MCF 10A (cell line): Measurements from ENCODE around the gene FFAR3. TPM values are rescaled to one million over a fixed set of nuclear protein-coding genes. Genes with fewer than 3 reads are reported as not detected.
A peak's percentile ranks its signal among the peaks of the same experiment; 100 is the strongest.

ENCODE experiments used
- BruUV-seq: library from RNA; stranded (reverse); fragments of 400-500 nt; replicated peaks from 2 replicates; lab custom pipeline; 2021; lab: Mats Ljungman, UMichigan
- CTCF ChIA-PET: fragments of 300-600 bp; sonication (Branson Sonifier 250); formaldehyde crosslinking; extraction: SDS; loops from one replicate; lab custom pipeline; 2021; ENCODE audit warnings: antibody characterized with exemption, inconsistent platforms; lab: Yijun Ruan, JAX
- POLR2A ChIA-PET: fragments of 300-600, 350-650 bp; sonication (Branson Sonifier 250); formaldehyde crosslinking; extraction: SDS; loops from one replicate; lab custom pipeline; 2020; ENCODE audit warnings: antibody characterized with exemption, inconsistent platforms; lab: Yijun Ruan, JAX
- DNase-seq: peaks from one replicate; pipeline ENCODE4 v3.0.0-alpha.2; 2018; ENCODE audit not compliant: unreplicated experiment
- H3K27ac Mint-ChIP-seq: one replicate; pipeline ENCODE4 v1.8.0; 2022; ENCODE audit warnings: mild to moderate bottlenecking, low read depth, mixed read lengths; ENCODE audit not compliant: unreplicated experiment
- H3K27me3 Mint-ChIP-seq: one replicate; pipeline ENCODE4 v1.8.0; 2022; ENCODE audit warnings: mixed read lengths; ENCODE audit not compliant: insufficient read depth, unreplicated experiment
- H3K36me3 Mint-ChIP-seq: one replicate; pipeline ENCODE4 v1.8.0; 2022; ENCODE audit warnings: mild to moderate bottlenecking, moderate library complexity, mixed read lengths; ENCODE audit not compliant: insufficient read depth, unreplicated experiment
- H3K4me1 Mint-ChIP-seq: one replicate; pipeline ENCODE4 v1.8.0; 2022; ENCODE audit warnings: mixed read lengths; ENCODE audit not compliant: insufficient read depth, unreplicated experiment
- H3K4me3 Mint-ChIP-seq: one replicate; pipeline ENCODE4 v1.8.0; 2022; ENCODE audit warnings: mild to moderate bottlenecking, moderate library complexity, mixed read lengths; ENCODE audit not compliant: unreplicated experiment
- H3K9me3 Mint-ChIP-seq: one replicate; pipeline ENCODE4 v1.8.0; 2022; ENCODE audit warnings: mixed read lengths; ENCODE audit not compliant: unreplicated experiment
- intact Hi-C: fragments of 100-400 bp; cut with micrococcal nuclease; formaldehyde crosslinking; loops from 2 replicates; pipeline ENCODE4 v1.14.1; 2022
- total RNA-seq: library from RNA; stranded (reverse); gene quantifications from 2 replicates; pipeline ENCODE4 v1.2.3, GENCODE V29; 2022
- TF ChIP-seq, protein P1 (sequence below): fragments of 200-600 bp; IDR thresholded peaks from one replicate; pipeline ENCODE4 v1.8.0; 2022; ENCODE audit warnings: antibody characterized with exemption, mild to moderate bottlenecking; ENCODE audit not compliant: unreplicated experiment

The FFAR3 gene
- total RNA-seq, 1 experiment from 2014 or later, result not detected

- H3K4me1 Mint-ChIP-seq, result peaks cover 4% of the 10 kb centered on the region
- H3K9me3 Mint-ChIP-seq, result no peaks in the 10 kb centered on the region
- intact Hi-C loops, result loop anchor here (1.0 to 10.0 kb wide), 3 partner anchors 88 to 143 kb away; partner anchors contain the start of gene USF2
- TF ChIP-seq, protein P1, sequence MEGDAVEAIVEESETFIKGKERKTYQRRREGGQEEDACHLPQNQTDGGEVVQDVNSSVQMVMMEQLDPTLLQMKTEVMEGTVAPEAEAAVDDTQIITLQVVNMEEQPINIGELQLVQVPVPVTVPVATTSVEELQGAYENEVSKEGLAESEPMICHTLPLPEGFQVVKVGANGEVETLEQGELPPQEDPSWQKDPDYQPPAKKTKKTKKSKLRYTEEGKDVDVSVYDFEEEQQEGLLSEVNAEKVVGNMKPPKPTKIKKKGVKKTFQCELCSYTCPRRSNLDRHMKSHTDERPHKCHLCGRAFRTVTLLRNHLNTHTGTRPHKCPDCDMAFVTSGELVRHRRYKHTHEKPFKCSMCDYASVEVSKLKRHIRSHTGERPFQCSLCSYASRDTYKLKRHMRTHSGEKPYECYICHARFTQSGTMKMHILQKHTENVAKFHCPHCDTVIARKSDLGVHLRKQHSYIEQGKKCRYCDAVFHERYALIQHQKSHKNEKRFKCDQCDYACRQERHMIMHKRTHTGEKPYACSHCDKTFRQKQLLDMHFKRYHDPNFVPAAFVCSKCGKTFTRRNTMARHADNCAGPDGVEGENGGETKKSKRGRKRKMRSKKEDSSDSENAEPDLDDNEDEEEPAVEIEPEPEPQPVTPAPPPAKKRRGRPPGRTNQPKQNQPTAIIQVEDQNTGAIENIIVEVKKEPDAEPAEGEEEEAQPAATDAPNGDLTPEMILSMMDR, result peak; percentile 79
- peaks cover 33% of the 10 kb centered on the region for H3K27me3 Mint-ChIP-seq
- CTCF ChIA-PET, result interaction anchor here (0.6 to 7.1 kb wide), 43 partner anchors 8 to 596 kb away, joined by 3 to 143 read pairs (median 4); partner anchors contain the start of gene DMKN
- no TSS peak for BruUV-seq
- POLR2A ChIA-PET, result interaction anchor here (1.7 kb wide), 2 partner anchors 116 to 142 kb away, joined by 6 to 14 read pairs; no protein-coding TSS in a partner anchor
- DNase-seq, result peak; percentile 79
- no peaks in the 10 kb centered on the region for H3K36me3 Mint-ChIP-seq
- no peak overlapping the region for H3K4me3 Mint-ChIP-seq
- no peak overlapping the region for H3K27ac Mint-ChIP-seq
Observed at GRCh38 chr19:35352448-35353304, 5.6 kb upstream of the FFAR3 start.

GRCh38 chr19:35353635-35354034, 4.6 kb upstream of the FFAR3 start:
- Mint-ChIP-seq H3K27ac (no peak overlapping the region), H3K27me3 (peaks cover 36% of the 10 kb centered on the region), H3K4me3 (no peak overlapping the region), H3K4me1 (peaks cover 10% of the 10 kb centered on the region), H3K36me3 (no peaks in the 10 kb centered on the region), H3K9me3 (no peaks in the 10 kb centered on the region)
- ChIA-PET CTCF (interaction anchor here (0.6 to 7.1 kb wide), 39 partner anchors 9 to 523 kb away, joined by 3 to 143 read pairs (median 5); partner anchors contain the start of gene DMKN), POLR2A (interaction anchor here (1.7 kb wide), 2 partner anchors 115 to 142 kb away, joined by 6 to 14 read pairs; no protein-coding TSS in a partner anchor)
- intact Hi-C loops, result loop anchor here (10.0 kb wide), 1 partner anchor 89 kb away; the partner anchor contains the start of gene USF2
- TF ChIP-seq, protein P1, result no peak
- no TSS peak for BruUV-seq
- no peak for DNase-seq

DNA sequence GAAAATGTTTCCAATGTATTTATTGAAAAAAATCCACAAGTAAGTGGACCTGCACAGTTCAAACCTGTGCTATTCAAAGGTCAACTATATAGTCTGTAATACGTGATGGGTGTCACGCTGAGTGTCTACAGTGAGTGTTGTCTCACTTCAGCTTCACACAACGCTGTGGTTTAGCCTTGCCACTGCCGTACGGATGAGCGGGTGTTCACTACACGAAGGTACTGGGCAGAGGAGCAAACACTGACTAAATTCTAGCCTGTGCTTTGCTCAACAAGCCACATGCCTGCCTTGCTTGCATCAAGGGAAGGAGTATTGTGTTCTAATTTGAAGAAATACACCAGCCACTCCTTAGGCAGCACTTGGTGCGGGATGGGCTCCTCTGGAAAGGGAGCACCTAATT, 3.4 kb upstream of the FFAR3 start:
- POLR2A ChIA-PET, result no interaction called here
- Mint-ChIP-seq H3K4me1 (peaks cover 10% of the 10 kb centered on the region), H3K27me3 (peaks cover 37% of the 10 kb centered on the region), H3K4me3 (no peak overlapping the region), H3K27ac (no peak overlapping the region), H3K9me3 (no peaks in the 10 kb centered on the region), H3K36me3 (no peaks in the 10 kb centered on the region)
- TF ChIP-seq, protein P1, result no peak
- DNase-seq, result no peak
- intact Hi-C loops, result loop anchor here (10.0 kb wide), 1 partner anchor 90 kb away; the partner anchor contains the start of gene USF2
- CTCF ChIA-PET, result interaction anchor here (1.2 to 7.1 kb wide), 3 partner anchors 10 to 141 kb away, joined by 3 to 143 read pairs (median 49); no protein-coding TSS in a partner anchor
- no TSS peak for BruUV-seq
